ENCODE measurements around the gene SSBP2.
"Not testable (repeated sequence)": the region's sequence is repeated elsewhere in the genome, so short reads cannot be mapped to it uniquely, and the experiment has no call there.

The SSBP2 gene

DNA sequence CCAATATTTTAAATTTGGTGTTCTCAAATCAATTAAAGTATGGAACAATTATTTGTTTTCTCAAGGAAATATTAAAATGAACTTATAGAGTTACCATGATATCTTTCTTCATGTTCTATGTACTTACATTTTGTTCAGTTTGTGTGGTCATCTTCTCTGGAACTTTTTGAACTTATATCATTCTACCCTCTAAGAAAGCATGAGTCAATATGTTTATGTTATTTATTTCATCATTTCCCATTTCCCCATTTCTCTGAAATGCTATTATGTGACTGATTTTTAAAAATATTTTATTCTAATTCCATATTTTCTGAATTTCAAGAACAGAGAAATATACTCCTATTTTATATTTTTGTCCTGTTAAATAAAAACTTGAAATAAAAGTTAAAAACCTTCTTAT is 233.4 kb downstream of the SSBP2 start:
- no peak for DNase-seq

DNA sequence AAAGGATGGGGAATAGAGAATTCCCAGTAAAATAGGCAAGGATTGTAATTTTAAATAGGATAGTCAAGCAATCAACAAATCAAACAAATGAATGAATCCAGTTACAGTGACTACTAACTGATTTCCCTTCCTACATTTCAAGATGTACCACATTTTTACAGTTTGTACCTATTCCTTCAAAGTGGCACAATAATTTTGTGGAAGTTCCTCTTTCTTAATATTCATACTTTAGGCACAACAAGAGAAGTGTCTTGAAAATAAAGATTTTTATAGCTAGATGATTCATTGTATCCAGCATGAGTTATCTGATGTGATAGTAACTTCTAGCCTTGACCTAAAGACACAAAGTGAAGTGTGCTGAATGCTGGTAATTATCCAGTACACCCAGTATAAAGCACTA is 234.8 kb downstream of the SSBP2 start:
- DNase-seq, result no peak

DNA sequence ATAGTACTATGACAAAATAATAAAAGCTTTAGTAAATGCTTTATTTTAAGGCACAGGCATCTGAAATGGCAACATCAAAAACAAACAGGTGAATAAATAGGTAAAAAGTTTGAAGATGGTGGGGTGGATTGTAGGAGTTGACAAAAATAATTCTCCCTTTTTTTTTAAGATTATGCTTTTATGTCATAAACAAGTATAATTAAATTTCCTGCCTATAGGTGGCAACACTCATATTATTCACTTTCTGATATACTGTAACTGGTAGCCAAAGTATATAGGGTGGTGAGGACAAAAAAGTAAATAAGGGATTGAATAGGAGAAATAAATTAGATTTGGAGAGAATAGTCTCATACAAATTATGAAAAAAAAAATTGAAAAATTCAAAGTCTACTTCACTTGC is 236.9 kb downstream of the SSBP2 start:
- no peak for DNase-seq

GRCh38 chr5:81513473-81513872 is 237.4 kb downstream of the SSBP2 start:
- DNase-seq, result no peak

DNA sequence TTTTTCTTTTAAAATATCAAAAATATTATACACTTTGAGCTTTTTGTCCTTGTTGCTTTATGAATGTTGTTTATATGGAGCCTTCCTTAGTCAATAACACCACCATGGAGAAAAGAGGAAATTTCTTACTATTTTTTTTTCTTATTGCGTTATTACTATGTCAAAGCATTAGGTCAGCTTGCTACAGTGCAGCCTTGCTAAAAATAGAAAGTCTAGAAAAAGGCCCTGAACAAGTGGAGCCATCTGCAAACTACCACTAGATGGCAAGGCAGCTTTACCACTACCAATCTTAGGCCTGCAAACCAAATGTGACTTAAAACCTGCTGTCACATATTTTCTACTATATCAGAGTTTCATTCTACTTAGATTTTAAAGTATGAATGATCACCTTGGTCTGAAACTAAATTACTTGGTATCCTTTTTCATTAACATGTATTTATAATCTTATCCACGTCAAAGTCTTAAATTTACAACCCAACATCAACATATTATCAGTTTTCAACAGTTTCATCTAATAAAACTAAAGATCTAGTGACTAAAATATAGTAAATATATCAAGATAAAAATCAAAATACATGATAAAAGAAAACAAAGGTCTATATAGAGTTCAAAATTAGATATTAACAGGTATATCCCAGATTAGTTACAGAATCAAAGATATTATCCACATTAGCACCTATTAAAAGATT is 243.9 kb downstream of the SSBP2 start:
- DNase-seq, result peak; percentile 56

- DNase-seq, result no peak
Observed at GRCh38 chr5:81506378-81506777, 244.5 kb downstream of the SSBP2 start.

DNA sequence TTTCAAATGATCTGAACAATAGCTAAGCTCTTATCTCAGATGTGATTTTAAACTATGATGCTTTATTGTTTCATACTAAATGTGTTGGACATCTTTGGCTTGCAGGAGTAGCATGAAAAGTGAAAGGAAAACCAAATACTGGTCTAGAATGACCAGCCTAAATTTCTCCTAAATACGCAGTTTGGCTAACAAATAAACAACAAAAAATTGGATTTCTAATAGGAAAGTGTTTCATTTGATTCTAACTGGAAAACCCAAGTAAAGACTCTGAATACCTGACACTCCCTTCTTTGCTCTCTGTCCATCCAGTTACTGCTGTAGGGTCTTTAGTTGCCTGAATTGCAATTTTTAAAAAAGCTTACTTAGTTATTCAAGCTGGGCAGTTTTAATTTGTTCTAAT is 245.2 kb downstream of the SSBP2 start:
- DNase-seq, result no peak

- DNase-seq, result not testable (repeated sequence)
Observed at GRCh38 chr5:81503602-81504001, 247.3 kb downstream of the SSBP2 start.

- DNase-seq, result no peak
Observed at GRCh38 chr5:81495286-81495685, 255.6 kb downstream of the SSBP2 start.

DNA sequence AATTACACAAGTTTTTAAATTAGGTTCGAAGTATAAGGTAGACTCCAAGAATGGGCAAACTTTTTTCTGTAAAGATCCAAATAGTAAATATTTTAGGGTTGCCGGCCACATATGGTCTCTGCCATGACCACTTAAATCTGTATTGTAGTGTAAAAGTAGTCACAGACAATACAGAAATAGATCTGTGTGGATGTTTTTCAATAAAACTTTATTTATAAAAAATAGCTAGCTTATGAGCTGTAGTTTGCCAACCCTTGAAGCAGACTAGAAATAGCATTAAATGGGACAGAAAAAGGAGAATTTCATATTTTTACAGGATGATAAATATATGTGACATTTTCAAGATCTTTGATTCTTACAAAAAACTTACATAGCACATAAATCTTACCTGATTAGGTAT is 262.0 kb downstream of the SSBP2 start:
- no peak for DNase-seq

DNA sequence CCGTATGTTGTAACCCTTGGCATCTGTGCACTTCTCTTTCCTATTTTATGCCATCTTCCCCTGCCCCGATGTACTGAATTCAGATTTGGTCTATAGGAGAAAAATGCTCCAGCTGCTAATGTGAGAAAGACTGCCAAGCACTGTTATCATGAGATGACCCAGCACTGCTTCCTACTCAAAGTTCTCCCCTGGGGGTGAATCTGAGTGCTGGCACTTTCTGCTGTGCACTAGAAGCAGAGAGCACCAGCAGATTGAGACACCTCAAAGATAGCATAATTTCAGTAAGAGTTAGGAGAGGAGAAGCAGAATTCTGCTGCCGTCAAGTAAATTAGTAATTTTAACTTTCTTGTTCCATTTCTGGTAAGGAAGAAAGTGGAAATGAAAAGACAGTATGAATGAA is 264.2 kb downstream of the SSBP2 start:
- DNase-seq, result no peak

DNA sequence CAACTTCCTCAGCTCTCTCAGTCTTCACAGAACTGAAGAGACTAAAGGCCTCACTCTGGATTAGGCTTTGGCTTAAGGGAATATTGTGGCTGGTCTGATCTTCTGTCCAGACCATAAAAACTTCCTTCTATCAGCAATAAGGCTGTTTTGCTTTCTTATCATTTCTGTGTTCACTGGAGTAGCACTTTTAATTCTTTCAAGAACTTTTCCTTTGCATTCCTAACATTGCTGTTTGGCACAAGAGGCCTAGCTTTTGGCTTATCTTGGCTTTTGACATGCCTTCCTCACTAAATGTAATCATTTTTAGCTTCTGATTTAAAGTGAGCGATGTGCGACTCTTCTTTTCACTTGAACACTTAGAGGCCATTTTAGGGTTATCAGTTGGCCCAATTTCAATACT is 268.3 kb downstream of the SSBP2 start:
- no peak for DNase-seq

DNA sequence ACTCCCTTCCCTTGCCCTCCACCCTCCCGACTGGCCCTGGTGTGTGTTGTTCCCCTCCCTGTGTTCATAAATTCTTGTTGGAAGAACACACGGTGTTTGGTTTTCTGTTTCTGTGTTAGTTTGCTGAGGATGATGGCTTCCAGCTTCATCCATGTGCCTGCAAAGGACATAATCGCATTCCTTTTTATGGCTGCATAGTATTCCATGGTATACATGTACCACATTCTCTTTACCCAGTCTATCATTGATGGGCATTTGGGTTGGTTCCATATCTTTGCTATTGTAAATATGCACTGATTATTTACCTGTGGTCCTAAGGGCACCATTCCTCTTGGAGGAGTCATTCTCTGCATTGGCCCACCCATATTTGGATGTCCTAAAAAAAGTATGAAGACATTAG is 277.5 kb downstream of the SSBP2 start:
- not testable (repeated sequence) for DNase-seq

DNA sequence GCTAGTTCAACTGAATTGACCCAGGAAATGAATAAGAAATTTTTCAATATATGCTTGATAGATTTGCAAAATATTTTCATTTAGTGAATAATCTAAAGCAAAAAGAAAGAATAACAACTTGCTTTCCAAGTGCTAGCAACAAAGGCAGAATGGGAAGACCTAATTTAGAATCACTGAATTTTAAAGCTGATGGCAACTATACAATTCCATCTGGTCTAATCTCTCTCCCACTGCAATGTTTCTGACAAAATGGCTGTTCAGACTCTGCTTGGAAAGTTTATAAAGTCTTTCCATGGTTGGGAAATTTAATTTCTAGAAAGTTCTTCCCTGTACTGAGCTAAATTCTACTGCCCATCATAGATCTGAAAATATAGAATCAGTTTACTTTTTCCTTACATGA is 281.2 kb downstream of the SSBP2 start:
- no peak for DNase-seq

GRCh38 chr5:81450940-81451339 is 300.0 kb downstream of the SSBP2 start:
- DNase-seq, result no peak

GRCh38 chr5:81435023-81435422 is 315.9 kb downstream of the SSBP2 start:
- no peak for DNase-seq

DNA sequence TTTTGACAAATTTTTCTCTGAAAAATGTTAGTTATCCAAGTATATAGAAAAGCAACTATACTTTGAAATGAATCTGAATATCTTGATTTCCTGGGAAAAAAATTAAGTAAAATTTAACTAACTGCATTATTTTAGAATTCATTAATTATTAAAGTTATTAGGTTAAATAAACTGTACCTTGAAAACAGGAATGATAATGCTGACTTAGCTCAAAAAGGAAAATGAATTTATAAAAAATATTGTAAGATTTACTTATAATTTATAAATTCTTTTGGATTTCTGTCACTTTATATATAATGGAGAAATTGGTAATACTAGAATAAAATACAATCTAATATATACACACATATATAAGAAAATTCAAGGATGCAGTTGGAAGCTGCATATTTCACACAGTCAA is 320.9 kb downstream of the SSBP2 start:
- DNase-seq, result no peak

- no peak for DNase-seq
Observed at GRCh38 chr5:81429363-81429762, 321.5 kb downstream of the SSBP2 start.

DNA sequence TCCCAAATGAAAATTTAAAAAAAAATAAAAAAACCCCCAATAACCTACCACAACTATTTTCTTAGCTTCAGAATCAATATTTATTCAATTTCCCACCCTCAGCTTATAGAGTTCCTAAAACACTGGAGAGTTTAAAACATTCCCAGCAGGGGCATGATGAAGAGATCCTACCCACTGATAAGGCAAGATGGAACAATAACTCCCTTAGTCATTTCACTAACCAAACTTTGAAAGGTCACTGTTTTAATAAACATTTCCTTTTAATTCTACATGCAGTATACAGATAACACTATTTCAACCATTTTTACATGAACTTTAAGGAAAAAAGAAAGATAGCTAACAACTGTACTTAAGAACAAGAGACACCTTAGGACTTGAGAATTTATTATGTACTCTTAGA is 322.0 kb downstream of the SSBP2 start:
- DNase-seq, result no peak

- DNase-seq, result no peak
Observed at GRCh38 chr5:81428446-81428845, 322.5 kb downstream of the SSBP2 start.

DNA sequence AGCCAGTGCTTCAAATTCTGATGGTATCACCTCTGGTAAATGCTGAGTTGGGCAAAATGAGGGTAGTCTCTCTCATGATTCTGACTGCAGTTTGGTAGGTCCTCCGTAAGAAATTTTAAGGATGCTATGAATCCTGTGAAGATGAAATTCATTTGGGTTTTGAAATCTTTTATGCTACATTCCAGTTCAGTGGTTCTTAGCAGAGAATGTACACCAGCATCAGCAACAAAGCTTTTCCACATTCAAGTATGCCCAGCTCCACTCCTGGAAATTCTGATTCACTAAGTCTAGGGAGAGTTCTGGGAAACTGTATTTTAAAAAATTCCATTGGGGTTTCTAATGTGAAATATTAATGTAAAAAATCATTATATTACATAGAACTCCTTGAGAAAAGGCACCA is 323.3 kb downstream of the SSBP2 start:
- DNase-seq, result no peak

DNA sequence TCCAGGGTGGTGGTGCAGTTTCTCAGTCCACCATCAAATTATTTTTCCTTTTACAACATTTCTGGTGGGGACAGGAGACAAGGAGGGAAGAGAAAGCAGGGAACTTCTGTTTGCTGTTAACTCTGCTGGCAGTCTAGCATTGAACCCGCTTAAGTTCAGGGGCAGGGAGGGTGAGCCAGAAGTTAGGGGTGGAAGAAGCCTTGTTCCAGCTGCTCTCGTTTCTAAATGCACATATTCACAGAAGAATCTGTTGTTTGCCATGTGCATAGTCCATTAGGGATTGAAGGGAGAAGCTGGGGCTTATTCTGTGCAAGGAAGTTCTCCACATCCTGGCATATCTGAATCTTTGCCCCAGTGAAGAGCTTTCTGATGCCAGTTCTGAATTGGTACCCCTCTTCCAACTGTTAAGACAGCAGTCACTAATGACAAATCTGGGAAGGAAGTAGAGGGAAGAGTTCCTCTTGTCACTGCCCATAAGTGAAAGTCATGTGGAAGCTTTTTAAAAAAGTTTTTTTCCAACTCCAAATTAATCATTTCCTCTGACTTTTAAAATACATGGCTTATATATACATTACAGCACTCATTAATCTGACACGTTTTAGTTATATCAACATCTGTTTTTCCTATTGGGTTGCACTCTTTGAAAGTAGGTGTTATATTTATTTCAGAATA is 324.4 kb downstream of the SSBP2 start:
- DNase-seq, result no peak

DNA sequence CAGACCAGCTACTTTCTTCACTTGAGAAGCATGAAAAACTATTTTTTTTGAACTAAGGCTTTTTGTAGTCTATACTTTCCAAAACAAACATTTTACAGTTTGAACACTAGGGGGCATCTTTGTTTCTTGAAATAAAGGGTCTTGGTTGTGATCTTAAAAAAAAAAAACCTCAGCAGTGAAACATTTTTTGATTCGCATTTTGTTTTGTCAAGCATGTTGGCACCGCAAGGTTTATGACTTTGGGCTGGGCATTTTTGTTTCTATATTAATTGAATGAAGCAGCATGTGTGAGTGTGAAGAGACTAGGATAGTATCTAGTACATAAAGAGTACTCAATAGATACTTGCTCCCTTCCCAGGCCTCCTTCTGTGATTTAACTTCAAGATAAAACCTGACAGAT is 325.3 kb downstream of the SSBP2 start:
- peak; percentile 59 for DNase-seq

DNA sequence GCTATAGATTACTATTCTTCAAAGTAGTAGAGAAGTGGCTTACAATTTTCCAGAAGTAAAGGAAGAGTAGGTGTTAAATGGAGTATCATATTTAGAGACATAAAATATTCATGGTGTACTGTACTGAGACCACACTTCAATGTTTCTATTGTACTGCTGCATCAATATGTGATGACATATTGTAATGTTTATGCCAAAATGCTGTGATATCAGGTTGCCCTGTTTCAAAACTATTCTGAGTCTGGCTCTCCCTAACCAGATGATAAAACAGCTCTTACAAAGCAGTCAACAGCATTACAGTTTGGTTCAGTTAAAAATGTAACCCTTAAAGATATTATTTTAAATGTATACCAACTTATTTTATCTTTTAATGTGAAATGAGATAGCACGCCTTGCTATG is 326.2 kb downstream of the SSBP2 start:
- no peak for DNase-seq

- DNase-seq, result no peak
Observed at GRCh38 chr5:81422671-81423070, 328.2 kb downstream of the SSBP2 start.
